Limb (tissue), 2 donors: ENCODE data around the gene HSPG2.
A peak's percentile ranks its signal among the peaks of the same experiment; 100 is the strongest.

ENCODE experiments used
- DNase-seq, 2 donors: peaks; one replicate each; pipeline ENCODE4 v3.0.0-alpha.2; 2016; ENCODE audit errors: extremely low spot score in 2 of 2

The HSPG2 gene

DNA sequence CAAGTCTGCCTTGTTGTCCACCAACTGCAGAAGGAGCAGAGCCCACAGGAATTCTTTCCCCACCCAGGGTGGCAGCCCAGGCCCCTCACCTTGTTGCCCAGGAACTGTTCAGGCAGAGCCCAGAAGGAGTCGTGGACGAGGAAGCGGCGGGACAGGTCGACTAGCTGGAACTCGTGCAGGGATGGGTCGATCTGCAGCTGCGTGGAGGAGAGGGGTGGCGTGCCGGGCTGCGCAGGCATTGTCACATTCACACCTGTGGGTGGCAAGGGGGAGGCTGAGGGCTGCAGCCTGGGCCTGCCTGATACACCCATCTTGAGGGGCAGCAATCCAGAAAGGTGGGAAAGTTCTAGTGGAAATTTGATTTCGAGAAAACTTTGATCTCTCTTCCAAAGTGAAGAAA lies 55.9 kb downstream of the HSPG2 start:
- no peak for DNase-seq

DNA sequence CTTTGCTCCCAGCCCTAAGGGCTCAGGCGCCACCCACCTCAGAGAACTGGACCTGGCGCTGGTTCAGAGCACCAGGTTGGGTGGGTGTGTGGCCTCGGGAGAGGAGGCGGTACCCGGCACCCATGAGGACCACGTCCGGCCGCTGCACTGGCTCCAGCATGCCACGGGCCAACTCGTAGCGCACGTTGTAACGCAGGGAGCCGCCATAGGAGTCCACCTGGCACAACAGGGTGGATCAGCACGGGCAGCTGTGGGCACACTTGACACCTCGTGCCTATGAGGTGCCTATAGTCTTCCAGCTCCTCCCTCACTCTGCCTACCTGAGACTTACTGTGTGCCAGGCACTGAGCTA lies 56.5 kb downstream of the HSPG2 start:
- no peak for DNase-seq

DNA sequence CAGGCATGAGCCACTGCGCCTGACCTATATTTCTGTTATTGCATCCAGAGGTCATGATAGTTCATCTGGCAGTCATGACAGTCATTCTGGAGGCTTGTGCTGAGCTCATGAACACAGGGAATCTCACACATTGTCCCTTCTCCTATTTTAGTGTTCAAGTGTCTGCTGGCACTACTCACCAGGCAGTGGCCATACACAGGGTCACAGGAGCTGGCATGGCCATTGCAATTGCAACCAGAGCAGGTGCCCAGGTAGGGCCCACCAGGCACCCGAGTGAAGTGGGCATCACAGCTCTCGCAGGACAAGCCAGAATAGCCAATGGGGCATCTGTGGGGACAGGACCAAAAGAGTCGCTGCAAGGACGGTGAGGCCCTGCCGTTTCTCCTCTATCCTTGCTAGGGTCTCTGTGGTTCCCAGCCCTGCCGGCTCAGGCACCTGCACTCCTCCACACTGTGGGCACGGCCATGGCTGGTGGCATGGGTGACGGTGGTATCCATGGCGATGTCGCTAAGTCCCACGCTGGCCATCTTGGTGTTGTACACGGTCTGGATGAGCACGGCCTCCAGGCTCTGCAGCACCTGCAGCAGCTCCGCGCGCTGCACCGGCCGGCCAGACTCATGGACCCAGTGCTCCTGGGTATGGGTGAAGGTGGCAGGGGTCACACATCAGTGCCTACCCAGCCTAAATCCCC lies 57.0 kb downstream of the HSPG2 start:
- DNase-seq = no peak

DNA sequence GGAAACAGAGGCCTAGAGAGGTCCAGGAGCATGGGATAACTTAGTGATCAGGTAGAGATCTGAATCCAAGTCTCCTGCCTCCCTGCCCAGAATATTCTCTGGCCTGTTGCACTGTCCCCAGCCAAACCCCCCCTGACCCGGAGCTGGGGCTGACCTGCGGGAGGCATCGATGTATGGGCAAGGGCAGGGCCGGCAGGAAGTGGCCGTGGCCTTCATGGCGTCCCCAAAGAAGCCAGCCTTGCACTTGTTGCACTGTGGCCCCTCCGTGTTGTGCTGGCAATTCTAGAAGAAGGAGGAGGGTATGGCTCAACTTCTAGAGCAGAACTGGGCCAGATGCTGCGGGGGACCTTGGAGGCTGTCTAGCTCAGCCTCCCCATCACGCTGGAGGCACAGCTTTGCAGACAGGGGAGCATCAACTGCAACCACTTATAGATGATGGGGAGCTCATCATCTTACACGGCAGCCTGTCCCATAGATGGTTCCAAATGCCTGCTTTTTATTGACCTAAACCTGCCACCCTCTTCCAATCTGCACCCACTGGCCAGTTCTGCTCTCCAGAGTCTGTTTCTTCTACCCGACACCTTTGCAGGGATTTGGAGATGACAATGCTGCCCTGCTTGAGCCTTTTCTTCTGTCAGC lies 58.2 kb downstream of the HSPG2 start:
- no peak for DNase-seq

DNA sequence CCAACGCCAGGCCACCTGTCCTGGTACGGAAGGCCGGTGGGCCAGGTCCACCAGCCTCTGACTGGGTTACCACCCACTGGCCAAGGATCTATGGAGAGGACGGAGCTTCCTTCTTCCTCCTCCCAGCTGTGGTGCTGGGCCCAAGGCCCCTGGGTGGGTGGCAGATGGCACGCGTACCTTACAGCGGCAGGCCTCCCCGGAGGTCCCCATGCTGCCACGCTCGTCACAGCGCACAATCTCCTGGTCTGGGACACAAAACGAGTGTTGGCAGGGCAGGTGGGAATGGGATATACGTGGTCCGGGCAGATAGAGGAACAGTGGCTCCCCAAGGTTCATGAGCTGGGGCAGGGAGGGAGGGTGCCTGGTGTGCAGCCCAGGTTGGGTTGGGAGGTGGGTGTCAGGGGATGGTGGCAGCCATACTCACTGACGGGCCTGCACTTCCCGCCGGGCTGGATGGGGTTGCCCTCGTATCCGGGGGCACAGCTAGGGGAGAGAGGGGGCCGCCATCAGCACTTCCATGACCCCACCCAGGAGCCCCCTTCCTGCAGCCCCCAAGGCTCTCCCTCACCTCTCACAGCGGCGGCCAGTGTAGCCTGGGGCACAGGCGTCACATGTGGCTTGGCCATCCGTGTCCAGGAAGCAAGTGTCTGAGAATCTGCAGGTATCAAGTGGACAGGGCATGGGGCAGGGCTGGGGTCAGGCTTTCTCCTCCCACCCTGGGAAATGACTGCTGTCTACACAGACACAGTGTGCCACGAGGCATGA lies 58.9 kb downstream of the HSPG2 start:
- DNase-seq = no peak

- DNase-seq = no peak
Measured at GRCh38 chr1:21876267-21876666, 60.8 kb downstream of the HSPG2 start.

GRCh38 chr1:21875621-21876063 lies 61.5 kb downstream of the HSPG2 start:
- DNase-seq = no peak

GRCh38 chr1:21874778-21875547 lies 62.1 kb downstream of the HSPG2 start:
- no peak for DNase-seq

DNA sequence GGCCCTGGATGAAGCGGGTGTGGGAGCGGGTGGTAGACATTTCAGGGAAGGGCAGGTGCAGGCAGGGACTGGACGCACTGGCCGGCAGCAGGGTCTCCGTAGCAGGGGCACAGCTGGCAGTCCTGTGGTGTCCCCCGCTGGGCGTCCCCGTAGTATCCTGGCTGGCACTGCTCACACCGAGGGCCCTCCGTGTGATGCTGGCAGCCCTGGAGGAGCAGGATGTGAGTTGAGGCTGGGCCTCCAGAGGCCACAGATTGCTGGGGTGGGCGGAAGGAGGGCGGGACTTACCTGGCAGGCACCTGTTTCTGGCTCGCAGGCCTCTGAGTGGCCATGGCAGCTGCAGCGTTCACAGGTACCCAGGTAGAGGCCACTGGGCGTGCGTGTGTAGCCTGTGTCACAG lies 62.8 kb downstream of the HSPG2 start:
- no peak for DNase-seq

DNA sequence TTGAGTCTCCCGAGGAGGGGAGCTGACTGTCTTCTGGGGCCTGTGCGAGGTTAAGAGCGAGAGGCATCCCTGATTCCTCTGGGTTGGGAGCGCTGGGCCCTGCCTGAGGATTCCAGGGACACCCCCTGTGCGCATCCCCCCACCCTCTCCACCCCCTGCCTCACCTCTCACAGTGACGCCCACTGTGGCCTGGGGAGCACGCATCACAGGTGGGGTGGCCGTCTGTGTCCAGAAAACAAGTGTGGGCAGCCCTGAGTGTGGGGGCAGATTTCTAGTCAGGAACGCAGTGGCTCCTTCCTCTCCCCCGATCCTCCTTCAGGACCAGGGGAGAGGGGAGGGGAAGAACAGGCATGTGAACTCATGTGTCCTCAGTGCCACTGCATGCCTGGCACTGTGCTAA lies 63.3 kb downstream of the HSPG2 start:
- no peak for DNase-seq

- no peak for DNase-seq
Measured at GRCh38 chr1:21873174-21873573, 63.9 kb downstream of the HSPG2 start.

- DNase-seq = no peak
Measured at GRCh38 chr1:21872445-21873079, 64.5 kb downstream of the HSPG2 start.

- DNase-seq = no peak
Measured at GRCh38 chr1:21871943-21872342, 65.2 kb downstream of the HSPG2 start.

DNA sequence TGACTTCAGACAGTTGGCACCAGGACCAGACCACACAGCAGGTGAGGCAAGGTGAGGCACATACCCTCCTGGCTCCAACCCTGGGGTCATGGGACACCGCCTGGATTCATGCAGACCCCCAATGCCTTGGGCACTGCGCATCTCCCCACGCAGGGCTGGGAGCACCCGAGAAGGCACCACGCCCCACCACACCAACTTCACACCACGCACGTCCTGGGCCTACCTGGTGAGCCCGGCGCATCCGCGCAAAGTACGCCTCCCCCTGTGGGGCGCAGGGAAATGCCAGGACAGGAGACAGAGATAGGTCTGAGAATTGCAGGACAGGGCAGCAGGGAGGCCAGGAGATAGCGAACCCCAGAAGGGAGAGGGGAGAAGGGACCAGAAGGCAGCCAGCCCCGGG lies 66.5 kb downstream of the HSPG2 start:
- no peak for DNase-seq

DNA sequence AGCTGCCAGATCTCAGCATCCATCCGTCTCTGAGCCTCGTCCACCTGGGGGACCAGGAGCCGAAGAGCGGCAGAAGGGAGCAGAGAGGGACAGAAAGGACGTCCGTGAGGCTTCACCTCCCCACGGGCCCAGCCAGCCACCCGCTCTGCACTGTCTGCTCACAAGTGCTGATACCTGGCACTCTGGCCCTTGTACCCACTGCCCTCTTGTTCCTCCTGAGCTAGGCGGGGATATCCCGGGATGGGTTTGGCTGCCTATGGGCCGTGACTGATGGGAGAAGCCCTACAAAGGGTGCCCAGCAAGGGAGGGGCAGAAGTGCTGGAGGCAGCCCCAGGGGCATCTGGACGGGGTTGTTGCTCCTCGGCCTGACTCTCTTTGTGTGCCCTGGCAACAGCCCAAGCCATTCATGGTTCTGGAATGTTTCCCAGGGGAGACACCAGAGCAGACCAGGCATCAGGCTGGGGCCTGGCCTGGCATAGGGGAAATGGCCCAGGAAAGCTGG lies 67.4 kb downstream of the HSPG2 start:
- DNase-seq = no peak

DNA sequence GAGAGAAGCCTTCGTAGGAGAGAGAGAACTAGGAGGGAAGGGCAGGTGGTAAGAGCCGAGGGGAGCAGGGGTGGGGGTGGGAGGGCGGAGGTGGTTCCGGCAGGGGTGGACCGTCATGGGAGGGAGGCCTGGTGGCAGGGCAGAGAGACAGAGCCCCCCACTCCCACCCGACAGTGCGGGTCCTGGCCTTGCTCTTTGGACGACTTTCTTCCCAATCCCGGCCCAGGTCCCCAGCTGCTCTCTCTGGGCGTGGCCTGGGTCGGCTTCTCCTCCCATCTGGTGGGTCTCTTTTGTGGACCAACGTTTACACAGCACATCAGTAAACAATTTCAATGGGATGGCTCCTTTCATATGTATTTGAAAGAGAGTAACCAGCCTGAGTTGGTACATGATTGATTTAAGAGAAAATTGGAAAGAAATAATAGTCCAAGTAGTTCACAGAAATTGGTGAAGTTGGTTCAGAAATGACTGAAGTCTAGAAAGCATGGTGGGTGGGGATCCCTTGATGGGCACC lies 68.1 kb downstream of the HSPG2 start:
- DNase-seq = no peak

DNA sequence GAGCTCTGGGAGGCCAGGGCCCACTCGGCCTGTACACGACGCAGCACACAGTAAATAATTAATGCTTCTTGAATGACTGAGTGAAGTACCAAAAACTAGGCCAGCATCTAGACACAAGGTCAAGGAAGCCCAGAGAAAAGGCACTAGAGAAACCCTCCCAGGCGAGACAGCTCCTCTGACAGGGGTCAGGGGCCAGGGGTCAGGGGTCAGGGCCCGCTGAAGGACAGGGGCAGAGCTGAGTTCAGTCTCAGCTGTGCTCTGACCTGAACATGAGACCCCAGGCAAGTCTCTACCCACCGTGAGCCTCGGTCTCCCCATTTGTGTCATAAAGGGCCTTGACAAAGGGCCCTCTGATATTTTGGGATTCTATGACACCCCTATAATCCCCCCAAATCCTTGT lies 68.6 kb downstream of the HSPG2 start:
- no peak for DNase-seq

DNA sequence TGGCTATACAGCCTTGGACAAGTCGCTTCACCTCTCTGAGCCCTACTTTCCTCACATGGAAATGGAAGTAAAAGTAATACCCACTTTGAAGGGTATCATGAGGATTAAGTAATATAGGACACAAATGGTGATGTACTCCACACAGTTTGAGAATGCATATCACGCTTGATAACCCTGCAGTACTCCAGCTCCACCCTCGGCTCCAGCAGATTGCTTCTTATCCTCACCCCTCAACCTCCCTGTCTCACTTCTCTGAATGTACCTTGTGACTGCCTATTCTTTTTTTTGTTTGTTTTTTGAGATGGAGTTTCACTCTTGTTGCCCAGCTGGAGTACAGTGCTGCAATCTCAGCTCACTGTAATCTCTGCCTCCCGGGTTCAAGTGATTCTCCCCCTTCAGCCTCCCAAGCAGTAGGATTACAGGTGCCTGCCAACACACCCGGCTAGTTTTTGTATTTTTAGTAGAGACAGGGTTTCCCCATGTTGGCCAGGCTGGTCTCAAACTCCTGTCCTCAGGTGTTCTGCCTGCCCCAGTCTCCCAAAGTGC lies 69.6 kb downstream of the HSPG2 start:
- no peak for DNase-seq

- DNase-seq = no peak
Measured at GRCh38 chr1:21866707-21867043, 70.4 kb downstream of the HSPG2 start.

- DNase-seq = peak in 1 of 2 donors; percentile 1
Measured at GRCh38 chr1:21865943-21866706, 71.0 kb downstream of the HSPG2 start.
